Breast epithelium (tissue), 3 donors: Measurements from ENCODE around the gene RPS15.

Source experiments
- CTCF ChIP-seq, 3 donors: fragments of 450-650 bp; IDR thresholded peaks; one replicate each; pipeline ENCODE4 v1.5.1; 2016 to 2017; ENCODE audit warnings: antibody characterized with exemption in 3 of 3, mild to moderate bottlenecking in 3 of 3, moderate library complexity in 3 of 3
- POLR2A ChIP-seq: fragments of 450-650 bp; IDR thresholded peaks from one replicate; pipeline ENCODE4 v1.6.1; 2016; ENCODE audit warnings: antibody characterized with exemption, mild to moderate bottlenecking, moderate library complexity

- TF ChIP-seq POLR2A (no peak), CTCF (IDR thresholded peaks at IDR 0.05) (no peak)
These were observed 49.5 kb downstream of the RPS15 start for GRCh38 chr19:1487576-1488281.
